T-helper 2 cell treated with Interferon-gamma antibody and Interleukin-4, amounts not matched to agents 5 μg/mL and 100 μg/mL, for 36 hours (primary cell): ENCODE measurements around the gene PRTFDC1.

Experiments
- DNase-seq: peaks from one replicate; pipeline ENCODE4 v3.0.0; 2021; ENCODE audit warnings: low spot score
- H3K27ac Mint-ChIP-seq: one replicate; pipeline ENCODE4 v1.8.0; 2021; ENCODE audit warnings: mild to moderate bottlenecking, mixed read lengths
- H3K27me3 Mint-ChIP-seq: one replicate; pipeline ENCODE4 v1.8.0; 2021; ENCODE audit warnings: low read depth, mixed read lengths
- H3K36me3 Mint-ChIP-seq: one replicate; pipeline ENCODE4 v1.8.0; 2021; ENCODE audit warnings: low read depth, mixed read lengths
- H3K4me1 Mint-ChIP-seq: one replicate; pipeline ENCODE4 v1.8.0; 2021; ENCODE audit warnings: low read depth, mixed read lengths
- H3K4me3 Mint-ChIP-seq: one replicate; pipeline ENCODE4 v1.8.0; 2022; ENCODE audit warnings: mild to moderate bottlenecking, moderate library complexity, mixed read lengths
- H3K9me3 Mint-ChIP-seq: one replicate; pipeline ENCODE4 v1.8.0; 2021; ENCODE audit warnings: mixed read lengths

The PRTFDC1 gene

GRCh38 chr10:24915304-24915703, 37.1 kb downstream of the PRTFDC1 start:
- no peak for DNase-seq
- Mint-ChIP-seq H3K36me3 (peaks cover 5% of the 10 kb centered on the region), H3K4me3 (no peak overlapping the region), H3K27ac (no peak overlapping the region), H3K9me3 (peaks cover 8% of the 10 kb centered on the region), H3K4me1 (peaks cover 4% of the 10 kb centered on the region), H3K27me3 (no peaks in the 10 kb centered on the region)

- Mint-ChIP-seq H3K4me1 (peaks cover 4% of the 10 kb centered on the region), H3K27ac (no peak overlapping the region), H3K36me3 (no peaks in the 10 kb centered on the region), H3K27me3 (no peaks in the 10 kb centered on the region), H3K9me3 (peaks cover under 1% of the 10 kb centered on the region), H3K4me3 (no peak overlapping the region)
- DNase-seq: no peak
Observed at GRCh38 chr10:24914148-24914547, 38.3 kb downstream of the PRTFDC1 start.

DNA sequence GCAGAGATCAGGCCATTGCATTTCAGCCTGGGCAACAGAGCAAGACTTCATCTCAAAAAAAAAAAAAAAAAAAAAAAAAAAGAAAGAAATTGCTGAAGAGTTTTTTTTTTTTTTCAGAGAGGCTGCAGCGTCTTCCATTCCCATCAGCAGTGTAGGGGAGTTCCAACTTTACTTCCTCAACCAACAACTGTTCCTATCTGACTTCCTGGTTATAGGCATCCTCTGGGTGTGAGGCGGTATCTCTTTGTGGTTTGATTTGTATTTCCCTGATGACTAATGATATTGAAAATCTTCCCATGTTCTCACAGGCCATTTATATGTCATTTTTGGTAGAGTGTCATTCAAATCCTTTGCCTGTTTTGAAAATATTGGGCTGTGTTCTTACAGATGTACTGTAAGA, 40.2 kb downstream of the PRTFDC1 start:
- Mint-ChIP-seq H3K36me3 (no peaks in the 10 kb centered on the region), H3K4me3 (no peak overlapping the region), H3K27me3 (no peaks in the 10 kb centered on the region), H3K9me3 (no peaks in the 10 kb centered on the region), H3K4me1 (peaks cover 4% of the 10 kb centered on the region), H3K27ac (no peak overlapping the region)
- no peak for DNase-seq

DNA sequence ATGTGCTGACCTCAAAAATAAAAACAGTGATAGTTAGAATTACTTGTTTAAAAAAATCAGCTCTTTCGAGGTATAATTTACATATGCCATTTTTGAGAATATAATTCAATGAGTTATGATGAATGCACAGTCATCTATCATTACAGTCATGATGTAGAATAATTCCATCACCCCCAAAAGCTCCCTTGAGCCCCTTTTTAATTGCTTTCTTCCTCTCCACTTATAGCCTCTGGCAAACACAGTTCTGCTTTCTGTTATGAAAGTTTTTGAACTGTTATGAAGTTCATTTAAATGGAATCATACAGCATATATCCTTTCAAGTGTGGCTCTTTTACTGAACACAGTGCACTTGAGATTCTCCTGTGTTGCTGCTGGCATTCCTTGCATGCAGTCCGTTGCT, 41.4 kb downstream of the PRTFDC1 start:
- no peaks in the 10 kb centered on the region for H3K36me3 Mint-ChIP-seq

DNA sequence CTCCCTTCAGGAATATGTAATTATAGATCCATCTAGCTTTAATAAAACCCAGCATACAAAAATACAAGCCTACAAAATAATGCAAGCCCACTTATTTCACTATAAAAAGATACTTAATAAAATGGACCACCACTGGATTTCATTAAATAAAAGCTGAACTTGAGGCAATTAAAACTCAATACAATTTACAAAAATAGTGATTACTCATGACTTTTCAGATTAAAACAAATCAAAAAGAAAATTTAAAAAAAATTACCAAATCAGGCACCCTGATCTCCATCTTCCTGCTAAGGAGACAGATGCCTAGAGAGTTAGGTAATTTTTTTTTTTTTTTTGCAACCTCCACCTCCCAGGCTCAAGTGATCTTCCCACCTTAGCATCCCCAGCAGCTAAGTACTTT, 41.8 kb downstream of the PRTFDC1 start:
- no peaks in the 10 kb centered on the region for H3K36me3 Mint-ChIP-seq
- no peak overlapping the region for H3K27ac Mint-ChIP-seq
- H3K9me3 Mint-ChIP-seq: no peaks in the 10 kb centered on the region
- H3K4me1 Mint-ChIP-seq: peaks cover 4% of the 10 kb centered on the region
- H3K4me3 Mint-ChIP-seq: no peak overlapping the region
- DNase-seq: no peak
- no peaks in the 10 kb centered on the region for H3K27me3 Mint-ChIP-seq

More for the DNA sequence above, 41.4 kb downstream of the PRTFDC1 start:
- Mint-ChIP-seq H3K9me3 (no peaks in the 10 kb centered on the region), H3K4me1 (peaks cover 4% of the 10 kb centered on the region), H3K4me3 (no peak overlapping the region), H3K27ac (no peak overlapping the region), H3K27me3 (no peaks in the 10 kb centered on the region)
- no peak for DNase-seq

DNA sequence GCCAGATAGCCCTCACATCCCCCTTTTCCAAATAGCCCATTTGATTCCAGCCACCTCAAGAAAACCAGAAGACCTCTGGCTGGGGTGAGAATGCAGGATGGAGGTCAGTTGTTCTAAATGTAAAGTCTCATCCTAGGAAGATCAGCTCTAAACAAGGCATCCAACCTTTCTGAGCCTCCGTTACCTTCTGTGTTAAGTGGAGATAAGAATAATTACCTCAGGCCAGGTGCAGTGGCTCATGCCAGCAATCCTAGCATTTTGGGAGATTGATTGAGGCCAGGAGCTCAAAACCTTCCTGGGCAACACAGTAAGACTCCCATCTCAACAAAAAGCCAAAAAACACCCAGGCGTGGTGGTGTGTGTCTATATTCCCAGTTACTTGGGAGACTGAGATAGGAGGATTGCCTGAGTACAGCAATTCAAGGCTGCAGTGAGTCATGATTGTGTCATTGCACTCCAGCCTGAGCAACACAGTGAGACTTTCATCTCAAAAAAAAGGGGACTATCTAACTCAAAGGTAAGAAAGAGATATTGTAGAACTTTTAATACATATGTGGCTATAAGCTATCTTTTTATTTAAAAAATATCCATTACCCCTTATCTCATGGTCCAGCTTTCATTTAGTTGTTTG, 43.5 kb downstream of the PRTFDC1 start:
- Mint-ChIP-seq H3K4me1 (peaks cover 4% of the 10 kb centered on the region), H3K9me3 (no peaks in the 10 kb centered on the region), H3K36me3 (no peaks in the 10 kb centered on the region), H3K27ac (no peak overlapping the region), H3K4me3 (no peak overlapping the region), H3K27me3 (no peaks in the 10 kb centered on the region)
- DNase-seq: no peak

- no peak for DNase-seq
- Mint-ChIP-seq H3K9me3 (no peaks in the 10 kb centered on the region), H3K4me1 (peaks cover 4% of the 10 kb centered on the region), H3K27ac (no peak overlapping the region), H3K4me3 (no peak overlapping the region), H3K27me3 (no peaks in the 10 kb centered on the region), H3K36me3 (no peaks in the 10 kb centered on the region)
Observed at GRCh38 chr10:24907956-24908355, 44.5 kb downstream of the PRTFDC1 start.

GRCh38 chr10:24906372-24906771, 46.0 kb downstream of the PRTFDC1 start:
- H3K4me3 Mint-ChIP-seq: no peak overlapping the region
- H3K27me3 Mint-ChIP-seq: no peaks in the 10 kb centered on the region
- no peaks in the 10 kb centered on the region for H3K9me3 Mint-ChIP-seq
- H3K36me3 Mint-ChIP-seq: no peaks in the 10 kb centered on the region
- DNase-seq: no peak
- no peak overlapping the region for H3K27ac Mint-ChIP-seq
- peaks cover 6% of the 10 kb centered on the region for H3K4me1 Mint-ChIP-seq

- Mint-ChIP-seq H3K4me3 (no peak overlapping the region), H3K4me1 (peaks cover 11% of the 10 kb centered on the region), H3K27ac (no peak overlapping the region), H3K36me3 (no peaks in the 10 kb centered on the region), H3K27me3 (no peaks in the 10 kb centered on the region), H3K9me3 (no peaks in the 10 kb centered on the region)
- DNase-seq: no peak
Observed at GRCh38 chr10:24904824-24905223, 47.6 kb downstream of the PRTFDC1 start.

- peaks cover 3% of the 10 kb centered on the region for H3K9me3 Mint-ChIP-seq
- no peak overlapping the region for H3K4me3 Mint-ChIP-seq
- H3K27me3 Mint-ChIP-seq: no peaks in the 10 kb centered on the region
- H3K27ac Mint-ChIP-seq: no peak overlapping the region
- no peaks in the 10 kb centered on the region for H3K36me3 Mint-ChIP-seq
- DNase-seq: no peak
- peaks cover 17% of the 10 kb centered on the region for H3K4me1 Mint-ChIP-seq
Observed at GRCh38 chr10:24902400-24902728, 50.0 kb downstream of the PRTFDC1 start.

GRCh38 chr10:24901686-24902399, 50.6 kb downstream of the PRTFDC1 start:
- H3K27ac Mint-ChIP-seq: no peak overlapping the region
- H3K27me3 Mint-ChIP-seq: no peaks in the 10 kb centered on the region
- DNase-seq: no peak
- H3K36me3 Mint-ChIP-seq: no peaks in the 10 kb centered on the region
- H3K9me3 Mint-ChIP-seq: peaks cover 3% of the 10 kb centered on the region
- peak overlapping the region; percentile 21 for H3K4me3 Mint-ChIP-seq
- peaks cover 20% of the 10 kb centered on the region for H3K4me1 Mint-ChIP-seq

DNA sequence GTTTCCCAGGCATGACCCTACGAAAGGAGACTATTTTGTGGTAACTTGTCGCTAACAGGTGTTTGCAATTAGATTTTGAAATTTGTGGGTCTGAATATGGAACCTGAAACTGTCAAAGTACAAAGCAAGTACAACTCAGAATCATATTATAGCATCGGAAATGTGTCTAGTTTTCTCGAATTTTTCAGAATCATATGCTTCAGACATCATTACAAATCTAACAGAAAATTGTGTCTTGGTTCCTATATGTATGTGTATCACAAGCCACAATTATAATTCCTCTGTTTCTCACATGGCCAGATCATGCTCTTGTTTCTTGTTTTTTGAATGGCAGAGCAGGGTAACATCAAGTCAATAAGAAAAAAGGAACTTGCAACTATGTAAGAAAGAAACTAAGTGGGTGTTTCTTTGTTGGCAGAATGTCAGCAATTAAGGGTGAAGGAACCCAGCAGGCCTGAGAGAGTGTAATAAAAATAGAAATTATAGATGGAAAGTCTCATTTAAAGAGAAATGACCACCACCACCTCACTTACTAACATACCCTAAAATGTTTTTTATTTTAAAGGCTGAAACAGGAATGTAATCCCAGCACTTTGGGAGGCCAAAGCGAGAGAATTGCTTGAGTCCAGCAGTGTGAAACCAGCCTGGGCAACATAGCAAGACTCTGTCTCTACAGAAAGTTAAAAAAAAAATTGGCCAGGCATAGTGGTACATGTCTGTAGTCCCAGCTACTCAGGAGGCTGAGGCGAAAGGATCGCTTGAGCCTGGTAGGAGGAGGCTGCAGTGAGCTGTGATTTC, 51.3 kb downstream of the PRTFDC1 start:
- Mint-ChIP-seq H3K27me3 (no peaks in the 10 kb centered on the region), H3K36me3 (no peaks in the 10 kb centered on the region), H3K27ac (no peak overlapping the region), H3K4me1 (peaks cover 20% of the 10 kb centered on the region), H3K4me3 (no peak overlapping the region), H3K9me3 (peaks cover 3% of the 10 kb centered on the region)
- DNase-seq: no peak

- DNase-seq: no peak
- Mint-ChIP-seq H3K36me3 (peaks cover 1% of the 10 kb centered on the region), H3K4me1 (peaks cover 24% of the 10 kb centered on the region)
Observed at GRCh38 chr10:24899571-24899970, 52.8 kb downstream of the PRTFDC1 start.

DNA sequence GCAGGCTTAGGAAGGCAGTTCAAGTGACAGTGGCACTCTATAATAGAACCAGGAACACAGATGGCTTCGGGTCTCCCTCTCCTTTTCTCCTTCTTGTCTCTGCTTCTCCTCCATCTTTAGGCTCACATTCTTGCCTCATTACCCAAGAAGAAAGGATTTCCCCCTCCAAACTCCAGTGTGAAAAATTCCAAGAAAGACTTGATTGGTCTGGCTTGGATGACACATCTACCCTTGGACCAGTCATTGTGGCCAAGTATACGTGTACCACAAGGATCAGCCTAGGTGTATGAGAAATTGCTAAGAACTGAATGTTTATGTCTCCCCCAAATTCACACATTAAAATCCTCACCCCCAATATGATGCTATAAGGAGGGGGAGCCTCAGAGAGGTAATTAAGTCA, 53.9 kb downstream of the PRTFDC1 start:
- no peak overlapping the region for H3K27ac Mint-ChIP-seq
- no peak overlapping the region for H3K4me3 Mint-ChIP-seq
- no peak for DNase-seq
- H3K27me3 Mint-ChIP-seq: no peaks in the 10 kb centered on the region
- peaks cover 1% of the 10 kb centered on the region for H3K36me3 Mint-ChIP-seq
- H3K9me3 Mint-ChIP-seq: peaks cover 3% of the 10 kb centered on the region
- H3K4me1 Mint-ChIP-seq: peaks cover 28% of the 10 kb centered on the region

More at GRCh38 chr10:24899571-24899970, 52.8 kb downstream of the PRTFDC1 start:
- Mint-ChIP-seq H3K27ac (no peak overlapping the region), H3K4me3 (no peak overlapping the region), H3K9me3 (peaks cover 3% of the 10 kb centered on the region), H3K27me3 (no peaks in the 10 kb centered on the region)
